Measurements from ENCODE around the gene CHCHD4.

- TF ChIP-seq CTCF (IDR thresholded peaks at IDR 0.05): no peak
- TF ChIP-seq POLR2A (IDR thresholded peaks at IDR 0.05): no peak
Measured at GRCh38 chr3:14064910-14065309, 59.8 kb downstream of the CHCHD4 start.

Measured in testis (tissue), 2 donors.